GM21423 (cell line): ENCODE measurements around the gene ACKR3.

Experiments
- ATAC-seq: cut with Tn5 transposase; IDR thresholded peaks from one replicate; pipeline ENCODE4 v1.9.1; 2021; ENCODE audit warnings: mild to moderate bottlenecking, moderate library complexity; ENCODE audit not compliant: unreplicated experiment

Gene ACKR3

GRCh38 chr2:236583621-236584203 lies 14.1 kb downstream of the ACKR3 start:
- no peak for ATAC-seq

GRCh38 chr2:236584521-236585384 lies 15.1 kb downstream of the ACKR3 start:
- no peak for ATAC-seq

GRCh38 chr2:236585966-236586365 lies 16.3 kb downstream of the ACKR3 start:
- ATAC-seq = no peak

GRCh38 chr2:236587861-236588815 lies 18.5 kb downstream of the ACKR3 start:
- ATAC-seq = no peak

GRCh38 chr2:236588932-236589592 lies 19.4 kb downstream of the ACKR3 start:
- no peak for ATAC-seq

GRCh38 chr2:236590846-236591245 lies 21.2 kb downstream of the ACKR3 start:
- ATAC-seq = no peak

- ATAC-seq = no peak
These were observed 23.2 kb downstream of the ACKR3 start for GRCh38 chr2:236592821-236593220.

- no peak for ATAC-seq
These were observed 23.9 kb downstream of the ACKR3 start for GRCh38 chr2:236593531-236593930.

- no peak for ATAC-seq
These were observed 24.3 kb downstream of the ACKR3 start for GRCh38 chr2:236593956-236594355.

GRCh38 chr2:236597629-236598028 lies 28.0 kb downstream of the ACKR3 start:
- ATAC-seq = no peak

- ATAC-seq = no peak
These were observed 29.4 kb downstream of the ACKR3 start for GRCh38 chr2:236599059-236599458.

GRCh38 chr2:236600158-236600557 lies 30.5 kb downstream of the ACKR3 start:
- ATAC-seq = no peak

GRCh38 chr2:236600892-236601291 lies 31.3 kb downstream of the ACKR3 start:
- no peak for ATAC-seq

GRCh38 chr2:236601316-236602202 lies 31.9 kb downstream of the ACKR3 start:
- no peak for ATAC-seq

GRCh38 chr2:236602678-236603077 lies 33.1 kb downstream of the ACKR3 start:
- no peak for ATAC-seq

- ATAC-seq = no peak
These were observed 33.9 kb downstream of the ACKR3 start for GRCh38 chr2:236603361-236604015.

- no peak for ATAC-seq
These were observed 35.1 kb downstream of the ACKR3 start for GRCh38 chr2:236604575-236605344.

- ATAC-seq = no peak
These were observed 35.7 kb downstream of the ACKR3 start for GRCh38 chr2:236605345-236605734.

- no peak for ATAC-seq
These were observed 36.4 kb downstream of the ACKR3 start for GRCh38 chr2:236606023-236606422.
